GM23338 (cell line): ENCODE measurements around the gene C14orf93. TPM values are rescaled to one million over a fixed set of nuclear protein-coding genes. Genes with fewer than 3 reads are reported as not detected.

Source experiments
- ATAC-seq: fragments of 200-7000 bp; cut with Tn5 transposase; 3 replicates; pipeline ENCODE4 v1.9.1; 2020
- DNase-seq: peaks from one replicate; pipeline ENCODE4 v3.0.0-alpha.2; 2015; ENCODE audit warnings: low spot score
- H2AFZ ChIP-seq: fragments of 200-600 bp; sonication (generic); 2 replicates; pipeline ENCODE4 v1.8.0; 2016; ENCODE audit warnings: antibody characterized with exemption, mild to moderate bottlenecking, moderate library complexity
- H3F3A ChIP-seq: fragments of 200-600 bp; sonication (generic); replicated peaks from 2 replicates; pipeline ENCODE4 v1.8.0; 2017; ENCODE audit warnings: antibody characterized with exemption, mixed run types, low read depth
- H3K27ac ChIP-seq: fragments of 200-600 bp; sonication (generic); 2 replicates; pipeline ENCODE4 v1.6.1; 2016; ENCODE audit warnings: low read depth
- H3K27me3 ChIP-seq: fragments of 200-600 bp; sonication (generic); 2 replicates; pipeline ENCODE4 v1.8.0; 2016; ENCODE audit warnings: mild to moderate bottlenecking, mixed run types, moderate library complexity; ENCODE audit not compliant: insufficient read depth
- H3K36me3 ChIP-seq: fragments of 200-600 bp; sonication (generic); 2 replicates; pipeline ENCODE4 v1.8.0; 2016; ENCODE audit warnings: mild to moderate bottlenecking; ENCODE audit not compliant: insufficient read depth
- H3K4me1 ChIP-seq: fragments of 200-600 bp; sonication (generic); 2 replicates; pipeline ENCODE4 v1.8.0; 2016; ENCODE audit warnings: mild to moderate bottlenecking, moderate library complexity; ENCODE audit not compliant: insufficient read depth
- H3K4me2 ChIP-seq: fragments of 200-600 bp; sonication (generic); 2 replicates; pipeline ENCODE4 v1.7.1; 2017; ENCODE audit warnings: mixed run types
- H3K4me3 ChIP-seq: fragments of 200-600 bp; sonication (generic); 2 replicates; pipeline ENCODE4 v1.6.1; 2016; ENCODE audit warnings: mixed run types
- H3K79me2 ChIP-seq: fragments of 200-600 bp; sonication (generic); replicated peaks from 2 replicates; pipeline ENCODE4 v1.8.0; 2017; ENCODE audit warnings: mild to moderate bottlenecking; ENCODE audit not compliant: insufficient read depth
- H3K9me2 ChIP-seq: fragments of 200-600 bp; sonication (generic); 2 replicates; pipeline ENCODE4 v1.8.0; 2017; ENCODE audit not compliant: insufficient read depth
- H4K20me1 ChIP-seq: fragments of 200-600 bp; sonication (generic); replicated peaks from 2 replicates; pipeline ENCODE4 v1.8.0; 2017; ENCODE audit warnings: mild to moderate bottlenecking; ENCODE audit not compliant: insufficient read depth
- H3K27ac Mint-ChIP-seq: 2 replicates; pipeline ENCODE4 v1.8.0; 2020; ENCODE audit warnings: inconsistent platforms, mild to moderate bottlenecking, moderate library complexity, mixed read lengths
- H3K27me3 Mint-ChIP-seq: 3 replicates; pipeline ENCODE4 v1.8.0; 2022; ENCODE audit warnings: low read depth, mild to moderate bottlenecking, moderate library complexity, mixed read lengths, inconsistent platforms; ENCODE audit not compliant: insufficient read depth, poor library complexity
- H3K36me3 Mint-ChIP-seq: 3 replicates; pipeline ENCODE4 v1.8.0; 2021; ENCODE audit warnings: low read depth, mild to moderate bottlenecking, inconsistent platforms, moderate library complexity, mixed read lengths
- H3K4me1 Mint-ChIP-seq: 3 replicates; pipeline ENCODE4 v1.8.0; 2020; ENCODE audit warnings: mild to moderate bottlenecking, inconsistent platforms, mixed read lengths
- H3K4me3 Mint-ChIP-seq: 3 replicates; pipeline ENCODE4 v1.8.0; 2021; ENCODE audit warnings: moderate library complexity, mild to moderate bottlenecking, inconsistent platforms, mixed read lengths
- H3K9me3 Mint-ChIP-seq: 3 replicates; pipeline ENCODE4 v1.8.0; 2020; ENCODE audit warnings: moderate library complexity, mild to moderate bottlenecking, inconsistent platforms, mixed read lengths
- CREB1 ChIP-seq: fragments of 250-450 bp; sonication (Bioruptor Pico); IDR thresholded peaks from 2 replicates; pipeline ENCODE4 v1.5.0; 2020; ENCODE audit warnings: low read depth, mild to moderate bottlenecking, moderate library complexity
- EZH2 ChIP-seq: fragments of 200-600 bp; sonication (generic); IDR thresholded peaks from one replicate; pipeline ENCODE4 v1.8.0; 2017; ENCODE audit warnings: antibody characterized with exemption, mild to moderate bottlenecking, low read depth; ENCODE audit not compliant: unreplicated experiment
- EZH2phosphoT487 ChIP-seq: fragments of 200-600 bp; sonication (generic); IDR thresholded peaks from one replicate; pipeline ENCODE4 v1.8.1; 2018; ENCODE audit warnings: antibody characterized with exemption; ENCODE audit not compliant: unreplicated experiment
- JUNB ChIP-seq: IDR thresholded peaks from one replicate; pipeline ENCODE4 v1.6.1; 2016; ENCODE audit warnings: antibody characterized with exemption; ENCODE audit not compliant: unreplicated experiment
- NANOG ChIP-seq: IDR thresholded peaks from 2 replicates; pipeline ENCODE4 v1.6.1; 2016; ENCODE audit warnings: antibody characterized with exemption, borderline replicate concordance
- POLR2AphosphoS5 ChIP-seq: IDR thresholded peaks from 2 replicates; pipeline ENCODE4 v1.6.1; 2016; ENCODE audit warnings: antibody characterized with exemption, low read depth
- STAT1 ChIP-seq: IDR thresholded peaks from one replicate; pipeline ENCODE4 v1.6.1; 2016; ENCODE audit warnings: antibody characterized with exemption; ENCODE audit not compliant: unreplicated experiment
- ZNF114 ChIP-seq: fragments of 250-450 bp; sonication (Bioruptor Pico); IDR thresholded peaks from 2 replicates; pipeline ENCODE4 v1.5.0; 2020; ENCODE audit warnings: mild to moderate bottlenecking, moderate library complexity
- ZNF331 ChIP-seq: fragments of 250-450 bp; sonication (Bioruptor Pico); IDR thresholded peaks from 2 replicates; pipeline ENCODE4 v1.5.0; 2020; ENCODE audit warnings: low read depth, mild to moderate bottlenecking, moderate library complexity
- polyA plus RNA-seq: library from polyadenylated mRNA; unstranded; fragments of >200 nt; fragmentation: Nextera tagmentation; extraction: Ambion mirVana; gene quantifications from 2 replicates; pipeline ENCODE4 v1.2.1, GENCODE V29; 2016
- total RNA-seq: library from RNA; depleted of rRNA; stranded (reverse); fragments of >200 nt; shearing (Covaris generic); gene quantifications from 2 replicates; pipeline ENCODE4 v1.2.3, GENCODE V29; 2014
- TF ChIP-seq, protein P1 (sequence below): fragments of 250-450 bp; sonication (Bioruptor Pico); IDR thresholded peaks from 2 replicates; pipeline ENCODE4 v1.5.0; 2020; ENCODE audit warnings: mild to moderate bottlenecking, moderate library complexity
- TF ChIP-seq, protein P2 (sequence below), 2 experiments: fragments of 200-600 bp in 1 of 2; sonication (generic) in 1 of 2; conservative IDR thresholded peaks; 2 replicates each; pipeline versions ENCODE4 v1.5.1 to v1.6.1; 2016 to 2017; ENCODE audit warnings: antibody characterized with exemption in 2 of 2, low read depth in 2 of 2, mild to moderate bottlenecking in 2 of 2, moderate library complexity in 1 of 2
- TF ChIP-seq, protein P3 (sequence below): IDR thresholded peaks from one replicate; pipeline ENCODE4 v1.6.1; 2018; ENCODE audit warnings: antibody characterized with exemption; ENCODE audit not compliant: unreplicated experiment
- TF ChIP-seq, protein P4 (sequence below): IDR thresholded peaks from 2 replicates; pipeline ENCODE4 v1.6.1; 2016; ENCODE audit warnings: antibody characterized with exemption

The C14orf93 gene
- total and polyA plus RNA-seq, 2 experiments from 2014 or later: 3.5 to 11.7 TPM

DNA sequence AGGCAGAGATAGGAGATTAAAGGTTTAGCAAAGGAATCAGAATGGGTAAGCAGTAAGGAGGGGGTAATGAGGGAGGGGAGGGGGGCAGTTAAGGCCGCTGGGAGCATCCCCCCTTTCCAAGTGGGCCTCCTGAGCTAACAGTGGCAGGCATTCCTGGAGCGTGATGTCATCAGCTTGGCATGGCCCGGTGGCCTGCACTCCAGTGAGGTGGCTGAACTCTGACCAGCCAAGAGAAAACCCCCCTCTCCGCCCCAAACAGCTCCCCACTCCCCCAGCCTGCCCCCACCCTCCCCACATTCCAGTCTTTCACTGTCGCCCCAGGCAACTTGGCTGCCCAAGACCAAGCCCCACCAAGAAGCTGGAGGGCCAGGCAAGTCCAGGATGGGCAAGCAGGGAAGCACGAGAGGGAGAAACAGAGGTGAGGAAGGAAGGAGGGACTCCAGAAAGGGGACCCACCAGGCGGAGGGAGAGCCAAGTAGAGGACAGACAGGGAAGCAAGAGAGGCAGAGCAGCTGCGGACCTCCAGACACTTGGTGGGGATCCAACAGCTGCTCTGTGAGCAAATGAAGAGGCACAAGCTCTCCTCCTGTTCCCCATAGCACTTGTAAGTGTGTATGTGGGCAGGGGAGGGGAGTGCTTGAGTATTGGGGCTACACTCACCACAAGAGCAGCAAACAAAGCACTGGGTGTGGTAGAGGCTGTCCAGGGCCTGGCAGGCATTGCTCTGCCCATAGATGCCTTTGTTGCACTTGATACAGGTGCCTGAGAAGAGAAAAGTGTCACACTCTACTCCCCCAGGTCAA lies 32.1 kb downstream of the C14orf93 start:
- no peaks in the 10 kb centered on the region for H3K9me2 ChIP-seq
- peaks cover 19% of the 10 kb centered on the region for H3K27me3 ChIP-seq
- Mint-ChIP-seq H3K4me1 (peaks cover 48% of the 10 kb centered on the region), H3K27me3 (peaks cover 25% of the 10 kb centered on the region), H3K27ac (peak overlapping the region; percentile 92), H3K4me3 (peak overlapping the region; percentile 69), H3K36me3 (peaks cover 62% of the 10 kb centered on the region), H3K9me3 (no peaks in the 10 kb centered on the region)
- H3F3A ChIP-seq: peaks cover 42% of the 10 kb centered on the region
- H3K27ac ChIP-seq: peak overlapping the region; percentile 99
- peaks cover 27% of the 10 kb centered on the region for H3K36me3 ChIP-seq
- ATAC-seq: peak; percentile 57
- H3K4me3 ChIP-seq: peak overlapping the region; percentile 70
- TF ChIP-seq EZH2phosphoT487 (no peak), JUNB (no peak), EZH2 (no peak), ZNF114 (CRISPR knock-in tag) (no peak), NANOG (peak; percentile 19; the same call in 1 of the 2 replicates), STAT1 (no peak), CREB1 (CRISPR knock-in tag) (peak; percentile 71), POLR2AphosphoS5 (peak; percentile 35; the same call in 1 of the 2 replicates), ZNF331 (CRISPR knock-in tag) (no peak)
- TF ChIP-seq, protein P1, sequence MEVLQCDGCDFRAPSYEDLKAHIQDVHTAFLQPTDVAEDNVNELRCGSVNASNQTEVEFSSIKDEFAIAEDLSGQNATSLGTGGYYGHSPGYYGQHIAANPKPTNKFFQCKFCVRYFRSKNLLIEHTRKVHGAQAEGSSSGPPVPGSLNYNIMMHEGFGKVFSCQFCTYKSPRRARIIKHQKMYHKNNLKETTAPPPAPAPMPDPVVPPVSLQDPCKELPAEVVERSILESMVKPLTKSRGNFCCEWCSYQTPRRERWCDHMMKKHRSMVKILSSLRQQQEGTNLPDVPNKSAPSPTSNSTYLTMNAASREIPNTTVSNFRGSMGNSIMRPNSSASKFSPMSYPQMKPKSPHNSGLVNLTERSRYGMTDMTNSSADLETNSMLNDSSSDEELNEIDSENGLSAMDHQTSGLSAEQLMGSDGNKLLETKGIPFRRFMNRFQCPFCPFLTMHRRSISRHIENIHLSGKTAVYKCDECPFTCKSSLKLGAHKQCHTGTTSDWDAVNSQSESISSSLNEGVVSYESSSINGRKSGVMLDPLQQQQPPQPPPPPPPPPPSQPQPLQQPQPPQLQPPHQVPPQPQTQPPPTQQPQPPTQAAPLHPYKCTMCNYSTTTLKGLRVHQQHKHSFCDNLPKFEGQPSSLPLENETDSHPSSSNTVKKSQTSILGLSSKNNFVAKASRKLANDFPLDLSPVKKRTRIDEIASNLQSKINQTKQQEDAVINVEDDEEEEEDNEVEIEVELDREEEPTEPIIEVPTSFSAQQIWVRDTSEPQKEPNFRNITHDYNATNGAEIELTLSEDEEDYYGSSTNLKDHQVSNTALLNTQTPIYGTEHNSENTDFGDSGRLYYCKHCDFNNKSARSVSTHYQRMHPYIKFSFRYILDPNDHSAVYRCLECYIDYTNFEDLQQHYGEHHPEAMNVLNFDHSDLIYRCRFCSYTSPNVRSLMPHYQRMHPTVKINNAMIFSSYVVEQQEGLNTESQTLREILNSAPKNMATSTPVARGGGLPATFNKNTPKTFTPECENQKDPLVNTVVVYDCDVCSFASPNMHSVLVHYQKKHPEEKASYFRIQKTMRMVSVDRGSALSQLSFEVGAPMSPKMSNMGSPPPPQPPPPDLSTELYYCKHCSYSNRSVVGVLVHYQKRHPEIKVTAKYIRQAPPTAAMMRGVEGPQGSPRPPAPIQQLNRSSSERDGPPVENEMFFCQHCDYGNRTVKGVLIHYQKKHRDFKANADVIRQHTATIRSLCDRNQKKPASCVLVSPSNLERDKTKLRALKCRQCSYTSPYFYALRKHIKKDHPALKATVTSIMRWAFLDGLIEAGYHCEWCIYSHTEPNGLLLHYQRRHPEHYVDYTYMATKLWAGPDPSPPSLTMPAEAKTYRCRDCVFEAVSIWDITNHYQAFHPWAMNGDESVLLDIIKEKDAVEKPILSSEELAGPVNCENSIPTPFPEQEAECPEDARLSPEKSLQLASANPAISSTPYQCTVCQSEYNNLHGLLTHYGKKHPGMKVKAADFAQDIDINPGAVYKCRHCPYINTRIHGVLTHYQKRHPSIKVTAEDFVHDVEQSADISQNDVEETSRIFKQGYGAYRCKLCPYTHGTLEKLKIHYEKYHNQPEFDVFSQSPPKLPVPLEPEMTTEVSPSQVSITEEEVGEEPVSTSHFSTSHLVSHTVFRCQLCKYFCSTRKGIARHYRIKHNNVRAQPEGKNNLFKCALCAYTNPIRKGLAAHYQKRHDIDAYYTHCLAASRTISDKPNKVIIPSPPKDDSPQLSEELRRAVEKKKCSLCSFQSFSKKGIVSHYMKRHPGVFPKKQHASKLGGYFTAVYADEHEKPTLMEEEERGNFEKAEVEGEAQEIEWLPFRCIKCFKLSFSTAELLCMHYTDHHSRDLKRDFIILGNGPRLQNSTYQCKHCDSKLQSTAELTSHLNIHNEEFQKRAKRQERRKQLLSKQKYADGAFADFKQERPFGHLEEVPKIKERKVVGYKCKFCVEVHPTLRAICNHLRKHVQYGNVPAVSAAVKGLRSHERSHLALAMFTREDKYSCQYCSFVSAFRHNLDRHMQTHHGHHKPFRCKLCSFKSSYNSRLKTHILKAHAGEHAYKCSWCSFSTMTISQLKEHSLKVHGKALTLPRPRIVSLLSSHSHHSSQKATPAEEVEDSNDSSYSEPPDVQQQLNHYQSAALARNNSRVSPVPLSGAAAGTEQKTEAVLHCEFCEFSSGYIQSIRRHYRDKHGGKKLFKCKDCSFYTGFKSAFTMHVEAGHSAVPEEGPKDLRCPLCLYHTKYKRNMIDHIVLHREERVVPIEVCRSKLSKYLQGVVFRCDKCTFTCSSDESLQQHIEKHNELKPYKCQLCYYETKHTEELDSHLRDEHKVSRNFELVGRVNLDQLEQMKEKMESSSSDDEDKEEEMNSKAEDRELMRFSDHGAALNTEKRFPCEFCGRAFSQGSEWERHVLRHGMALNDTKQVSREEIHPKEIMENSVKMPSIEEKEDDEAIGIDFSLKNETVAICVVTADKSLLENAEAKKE (CRISPR knock-in tag): no peak
- TF ChIP-seq, protein P2, sequence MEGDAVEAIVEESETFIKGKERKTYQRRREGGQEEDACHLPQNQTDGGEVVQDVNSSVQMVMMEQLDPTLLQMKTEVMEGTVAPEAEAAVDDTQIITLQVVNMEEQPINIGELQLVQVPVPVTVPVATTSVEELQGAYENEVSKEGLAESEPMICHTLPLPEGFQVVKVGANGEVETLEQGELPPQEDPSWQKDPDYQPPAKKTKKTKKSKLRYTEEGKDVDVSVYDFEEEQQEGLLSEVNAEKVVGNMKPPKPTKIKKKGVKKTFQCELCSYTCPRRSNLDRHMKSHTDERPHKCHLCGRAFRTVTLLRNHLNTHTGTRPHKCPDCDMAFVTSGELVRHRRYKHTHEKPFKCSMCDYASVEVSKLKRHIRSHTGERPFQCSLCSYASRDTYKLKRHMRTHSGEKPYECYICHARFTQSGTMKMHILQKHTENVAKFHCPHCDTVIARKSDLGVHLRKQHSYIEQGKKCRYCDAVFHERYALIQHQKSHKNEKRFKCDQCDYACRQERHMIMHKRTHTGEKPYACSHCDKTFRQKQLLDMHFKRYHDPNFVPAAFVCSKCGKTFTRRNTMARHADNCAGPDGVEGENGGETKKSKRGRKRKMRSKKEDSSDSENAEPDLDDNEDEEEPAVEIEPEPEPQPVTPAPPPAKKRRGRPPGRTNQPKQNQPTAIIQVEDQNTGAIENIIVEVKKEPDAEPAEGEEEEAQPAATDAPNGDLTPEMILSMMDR (conservative IDR thresholded peaks at IDR 0.05; ENCODE audit: low read depth in 2 of 2): no peak
- TF ChIP-seq, protein P3, sequence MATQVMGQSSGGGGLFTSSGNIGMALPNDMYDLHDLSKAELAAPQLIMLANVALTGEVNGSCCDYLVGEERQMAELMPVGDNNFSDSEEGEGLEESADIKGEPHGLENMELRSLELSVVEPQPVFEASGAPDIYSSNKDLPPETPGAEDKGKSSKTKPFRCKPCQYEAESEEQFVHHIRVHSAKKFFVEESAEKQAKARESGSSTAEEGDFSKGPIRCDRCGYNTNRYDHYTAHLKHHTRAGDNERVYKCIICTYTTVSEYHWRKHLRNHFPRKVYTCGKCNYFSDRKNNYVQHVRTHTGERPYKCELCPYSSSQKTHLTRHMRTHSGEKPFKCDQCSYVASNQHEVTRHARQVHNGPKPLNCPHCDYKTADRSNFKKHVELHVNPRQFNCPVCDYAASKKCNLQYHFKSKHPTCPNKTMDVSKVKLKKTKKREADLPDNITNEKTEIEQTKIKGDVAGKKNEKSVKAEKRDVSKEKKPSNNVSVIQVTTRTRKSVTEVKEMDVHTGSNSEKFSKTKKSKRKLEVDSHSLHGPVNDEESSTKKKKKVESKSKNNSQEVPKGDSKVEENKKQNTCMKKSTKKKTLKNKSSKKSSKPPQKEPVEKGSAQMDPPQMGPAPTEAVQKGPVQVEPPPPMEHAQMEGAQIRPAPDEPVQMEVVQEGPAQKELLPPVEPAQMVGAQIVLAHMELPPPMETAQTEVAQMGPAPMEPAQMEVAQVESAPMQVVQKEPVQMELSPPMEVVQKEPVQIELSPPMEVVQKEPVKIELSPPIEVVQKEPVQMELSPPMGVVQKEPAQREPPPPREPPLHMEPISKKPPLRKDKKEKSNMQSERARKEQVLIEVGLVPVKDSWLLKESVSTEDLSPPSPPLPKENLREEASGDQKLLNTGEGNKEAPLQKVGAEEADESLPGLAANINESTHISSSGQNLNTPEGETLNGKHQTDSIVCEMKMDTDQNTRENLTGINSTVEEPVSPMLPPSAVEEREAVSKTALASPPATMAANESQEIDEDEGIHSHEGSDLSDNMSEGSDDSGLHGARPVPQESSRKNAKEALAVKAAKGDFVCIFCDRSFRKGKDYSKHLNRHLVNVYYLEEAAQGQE: no peak
- TF ChIP-seq, protein P4, sequence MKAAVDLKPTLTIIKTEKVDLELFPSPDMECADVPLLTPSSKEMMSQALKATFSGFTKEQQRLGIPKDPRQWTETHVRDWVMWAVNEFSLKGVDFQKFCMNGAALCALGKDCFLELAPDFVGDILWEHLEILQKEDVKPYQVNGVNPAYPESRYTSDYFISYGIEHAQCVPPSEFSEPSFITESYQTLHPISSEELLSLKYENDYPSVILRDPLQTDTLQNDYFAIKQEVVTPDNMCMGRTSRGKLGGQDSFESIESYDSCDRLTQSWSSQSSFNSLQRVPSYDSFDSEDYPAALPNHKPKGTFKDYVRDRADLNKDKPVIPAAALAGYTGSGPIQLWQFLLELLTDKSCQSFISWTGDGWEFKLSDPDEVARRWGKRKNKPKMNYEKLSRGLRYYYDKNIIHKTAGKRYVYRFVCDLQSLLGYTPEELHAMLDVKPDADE: no peak
- peaks cover 47% of the 10 kb centered on the region for H3K79me2 ChIP-seq
- peak; percentile 96 for DNase-seq
- peaks cover 36% of the 10 kb centered on the region for H3K4me1 ChIP-seq
- H2AFZ ChIP-seq: no peak overlapping the region
- H4K20me1 ChIP-seq: no peaks in the 10 kb centered on the region; the same call in 1 of the 2 replicates
- H3K4me2 ChIP-seq: peak overlapping the region; percentile 92
